AG09319 (cell line): ENCODE results near the gene WDR37.
"Not testable (repeated sequence)": the region's sequence is repeated elsewhere in the genome, so short reads cannot be mapped to it uniquely, and the experiment has no call there.

Experiments
- DNase-seq: peaks from one replicate; pipeline ENCODE4 v3.0.0-alpha.2; 2010; ENCODE audit warnings: low read depth; ENCODE audit errors: extremely low read depth
- CTCF ChIP-seq: IDR thresholded peaks from 2 replicates; pipeline ENCODE4 v1.5.1; 2011; ENCODE audit warnings: low read depth, mild to moderate bottlenecking, inconsistent platforms, low read length, moderate library complexity

The WDR37 gene

GRCh38 chr10:1056326-1057105, at the start of gene WDR37:
WDR37 (plus strand) TSS chr10:1056385; CDS start chr10:1072156, 15,771 bp downstream.
- peak; percentile 48 for DNase-seq
- TF ChIP-seq CTCF = no peak

GRCh38 chr10:1006573-1006972, 49.6 kb upstream of the WDR37 start:
- no peak for DNase-seq
- no peak for TF ChIP-seq CTCF

GRCh38 chr10:1007583-1007982, 48.6 kb upstream of the WDR37 start:
- no peak for DNase-seq
- TF ChIP-seq CTCF = no peak

GRCh38 chr10:1009071-1009494, 47.1 kb upstream of the WDR37 start:
- no peak for DNase-seq
- no peak for TF ChIP-seq CTCF

- not testable (repeated sequence) for DNase-seq
Observed at GRCh38 chr10:1009947-1010346, 46.2 kb upstream of the WDR37 start.

GRCh38 chr10:1010703-1011102, 45.5 kb upstream of the WDR37 start:
- no peak for DNase-seq
- TF ChIP-seq CTCF = no peak

- TF ChIP-seq CTCF = no peak
- DNase-seq = no peak
Observed at GRCh38 chr10:1011696-1012095, 44.5 kb upstream of the WDR37 start.

GRCh38 chr10:1015688-1016087, 40.5 kb upstream of the WDR37 start:
- no peak for DNase-seq
- TF ChIP-seq CTCF = no peak
